Stimulated activated CD8-positive, alpha-beta memory T cell treated with anti-CD3 and anti-CD28 coated beads, Interleukin-2, amount 100 ng/mL, for 48 hours (primary cell): ENCODE data around the gene NOSIP.

ENCODE experiments used
- DNase-seq, 2 donors: peaks; one replicate each; pipeline ENCODE4 v3.0.0-alpha.2; 2020; ENCODE audit warnings: low read depth in 2 of 2

The NOSIP gene

GRCh38 chr19:49546825-49547565, 33.4 kb downstream of the NOSIP start:
- no peak for DNase-seq

GRCh38 chr19:49544154-49544553, 36.2 kb downstream of the NOSIP start:
- no peak for DNase-seq

- no peak for DNase-seq
These were observed 37.3 kb downstream of the NOSIP start for GRCh38 chr19:49543032-49543431.

- DNase-seq, result no peak
These were observed 37.9 kb downstream of the NOSIP start for GRCh38 chr19:49542446-49542845.

- no peak for DNase-seq
These were observed 38.4 kb downstream of the NOSIP start for GRCh38 chr19:49541914-49542313.

- no peak for DNase-seq
These were observed 41.0 kb downstream of the NOSIP start for GRCh38 chr19:49539192-49539952.

GRCh38 chr19:49538643-49539042, 41.7 kb downstream of the NOSIP start:
- no peak for DNase-seq

- no peak for DNase-seq
These were observed 43.4 kb downstream of the NOSIP start for GRCh38 chr19:49536921-49537462.

- DNase-seq, result no peak
These were observed 45.5 kb downstream of the NOSIP start for GRCh38 chr19:49534632-49535385.

GRCh38 chr19:49533551-49534488, 46.5 kb downstream of the NOSIP start:
- DNase-seq, result peak; percentile 72 to 73

- no peak for DNase-seq
These were observed 49.6 kb downstream of the NOSIP start for GRCh38 chr19:49530708-49531107.

GRCh38 chr19:49528211-49528771, 52.1 kb downstream of the NOSIP start:
- no peak for DNase-seq

GRCh38 chr19:49524812-49525455, 55.4 kb downstream of the NOSIP start:
- DNase-seq, result no peak

- DNase-seq, result no peak
These were observed 59.5 kb downstream of the NOSIP start for GRCh38 chr19:49520705-49521319.

GRCh38 chr19:49518033-49518432, 62.3 kb downstream of the NOSIP start:
- no peak for DNase-seq

- DNase-seq, result no peak
These were observed 64.6 kb downstream of the NOSIP start for GRCh38 chr19:49515767-49516166.

- DNase-seq, result no peak
These were observed 66.2 kb downstream of the NOSIP start for GRCh38 chr19:49514151-49514550.

- no peak for DNase-seq
These were observed 66.6 kb downstream of the NOSIP start for GRCh38 chr19:49513746-49514118.

GRCh38 chr19:49512970-49513745, 67.2 kb downstream of the NOSIP start:
- no peak for DNase-seq
